ENCODE measurements around the gene RERE.

The RERE gene

GRCh38 chr1:8571200-8571984 is 246.0 kb downstream of the RERE start:
- WGBS (ENCODE audit: extremely low coverage, insufficient coverage, insufficient read length) = 100% methylated on average over 2 of the region's 5 CpGs

GRCh38 chr1:8570465-8570864 is 247.0 kb downstream of the RERE start:
- Histone ChIP-seq H2BK12ac (ENCODE audit: low read length) (no peak overlapping the region), H3K4me1 (ENCODE audit: control insufficient read depth in 1 of 2, insufficient read depth in 2 of 2, low read length in 2 of 2) (peaks cover 9 to 15% of the 10 kb centered on the region in 2 experiments), H4K8ac (ENCODE audit: low read depth, low read length) (no peak overlapping the region), H3K27me3 (ENCODE audit: insufficient read depth, low read length) (no peaks in the 10 kb centered on the region), H3K4ac (ENCODE audit: low read depth, low read length) (no peak overlapping the region), H4K91ac (ENCODE audit: low read depth, low read length) (no peak overlapping the region), H2BK5ac (ENCODE audit: low read depth, low read length, poor library complexity) (no peak overlapping the region), H3K23ac (ENCODE audit: low read length) (no peak overlapping the region), H3K79me1 (ENCODE audit: low read length) (no peaks in the 10 kb centered on the region), H3K14ac (ENCODE audit: low read length) (no peak overlapping the region), H3K9ac (ENCODE audit: low read length) (no peak overlapping the region), H3K4me2 (ENCODE audit: low read length) (no peak overlapping the region), H3K4me3 (ENCODE audit: low read depth, low read length) (no peak overlapping the region), H2AFZ (ENCODE audit: insufficient read depth, low read length, poor library complexity) (no peak overlapping the region), H3K36me3 (ENCODE audit: control insufficient read depth in 1 of 2, insufficient read depth in 2 of 2, low read length in 2 of 2) (no peaks in the 10 kb centered on the region), H3K18ac (ENCODE audit: low read length) (no peak overlapping the region), H3K9me3 (ENCODE audit: insufficient read depth, low read depth, low read length) (no peaks in the 10 kb centered on the region), H4K12ac (ENCODE audit: low read depth, low read length) (no peak overlapping the region), H3K79me2 (ENCODE audit: control insufficient read depth, insufficient read depth, low read length, poor library complexity) (no peaks in the 10 kb centered on the region), H2BK120ac (ENCODE audit: insufficient read depth, low read length, poor library complexity) (no peak overlapping the region), H2AK5ac (ENCODE audit: low read length) (no peak overlapping the region), H3K27ac (ENCODE audit: low read depth, low read length) (no peak overlapping the region)
- no CpG with 5 or more reads among the region's 3 CpGs for WGBS (ENCODE audit: extremely low coverage, insufficient coverage, insufficient read length)
- DNase-seq = no peak

More at GRCh38 chr1:8571200-8571984, 246.0 kb downstream of the RERE start:
- no peak overlapping the region for H3K23ac ChIP-seq (ENCODE audit: low read length)
- peak in 1 of 2 donors; percentile 49 for DNase-seq
- H3K27ac ChIP-seq (ENCODE audit: low read depth, low read length) = no peak overlapping the region
- no peak overlapping the region for H3K9ac ChIP-seq (ENCODE audit: low read length)
- peaks cover 9 to 16% of the 10 kb centered on the region in 2 experiments for H3K4me1 ChIP-seq (ENCODE audit: control insufficient read depth in 1 of 2, insufficient read depth in 2 of 2, low read length in 2 of 2)
- no peak overlapping the region for H3K14ac ChIP-seq (ENCODE audit: low read length)
- no peak overlapping the region for H4K91ac ChIP-seq (ENCODE audit: low read depth, low read length)
- no peaks in the 10 kb centered on the region for H3K79me2 ChIP-seq (ENCODE audit: control insufficient read depth, insufficient read depth, low read length, poor library complexity)
- H2BK120ac ChIP-seq (ENCODE audit: insufficient read depth, low read length, poor library complexity) = no peak overlapping the region
- H3K79me1 ChIP-seq (ENCODE audit: low read length) = no peaks in the 10 kb centered on the region
- no peaks in the 10 kb centered on the region for H3K9me3 ChIP-seq (ENCODE audit: insufficient read depth, low read depth, low read length)
- H3K18ac ChIP-seq (ENCODE audit: low read length) = no peak overlapping the region
- H3K4me3 ChIP-seq (ENCODE audit: low read depth, low read length) = no peak overlapping the region
- no peak overlapping the region for H4K8ac ChIP-seq (ENCODE audit: low read depth, low read length)
- H2BK5ac ChIP-seq (ENCODE audit: low read depth, low read length, poor library complexity) = no peak overlapping the region
- H2BK12ac ChIP-seq (ENCODE audit: low read length) = no peak overlapping the region
- no peaks in the 10 kb centered on the region for H3K36me3 ChIP-seq (ENCODE audit: control insufficient read depth in 1 of 2, insufficient read depth in 2 of 2, low read length in 2 of 2)
- no peak overlapping the region for H4K12ac ChIP-seq (ENCODE audit: low read depth, low read length)
- H3K27me3 ChIP-seq (ENCODE audit: insufficient read depth, low read length) = no peaks in the 10 kb centered on the region
- no peak overlapping the region for H2AFZ ChIP-seq (ENCODE audit: insufficient read depth, low read length, poor library complexity)
- no peak overlapping the region for H2AK5ac ChIP-seq (ENCODE audit: low read length)
- H3K4me2 ChIP-seq (ENCODE audit: low read length) = no peak overlapping the region
- H3K4ac ChIP-seq (ENCODE audit: low read depth, low read length) = no peak overlapping the region

- Histone ChIP-seq H2AK5ac (ENCODE audit: low read length) (no peak overlapping the region), H3K4ac (ENCODE audit: low read depth, low read length) (no peak overlapping the region), H3K79me1 (ENCODE audit: low read length) (no peaks in the 10 kb centered on the region), H3K23ac (ENCODE audit: low read length) (no peak overlapping the region), H4K91ac (ENCODE audit: low read depth, low read length) (no peak overlapping the region), H3K27me3 (ENCODE audit: insufficient read depth, low read length) (no peaks in the 10 kb centered on the region), H2BK120ac (ENCODE audit: insufficient read depth, low read length, poor library complexity) (no peak overlapping the region), H3K14ac (ENCODE audit: low read length) (no peak overlapping the region), H3K4me1 (ENCODE audit: control insufficient read depth in 1 of 2, insufficient read depth in 2 of 2, low read length in 2 of 2) (peaks cover 9 to 13% of the 10 kb centered on the region in 2 experiments), H2AFZ (ENCODE audit: insufficient read depth, low read length, poor library complexity) (no peak overlapping the region), H3K18ac (ENCODE audit: low read length) (no peak overlapping the region), H4K12ac (ENCODE audit: low read depth, low read length) (no peak overlapping the region), H3K9ac (ENCODE audit: low read length) (no peak overlapping the region), H2BK12ac (ENCODE audit: low read length) (no peak overlapping the region), H2BK5ac (ENCODE audit: low read depth, low read length, poor library complexity) (no peak overlapping the region), H3K79me2 (ENCODE audit: control insufficient read depth, insufficient read depth, low read length, poor library complexity) (no peaks in the 10 kb centered on the region), H3K36me3 (ENCODE audit: control insufficient read depth in 1 of 2, insufficient read depth in 2 of 2, low read length in 2 of 2) (no peaks in the 10 kb centered on the region), H3K27ac (ENCODE audit: low read depth, low read length) (no peak overlapping the region), H3K9me3 (ENCODE audit: insufficient read depth, low read depth, low read length) (no peaks in the 10 kb centered on the region), H3K4me3 (ENCODE audit: low read depth, low read length) (no peak overlapping the region), H3K4me2 (ENCODE audit: low read length) (no peak overlapping the region), H4K8ac (ENCODE audit: low read depth, low read length) (no peak overlapping the region)
- WGBS (ENCODE audit: extremely low coverage, insufficient coverage, insufficient read length) = no CpG with 5 or more reads among the region's 4 CpGs
- DNase-seq = no peak
Measured at GRCh38 chr1:8569242-8569641, 248.2 kb downstream of the RERE start.

- no peaks in the 10 kb centered on the region for H3K79me2 ChIP-seq (ENCODE audit: control insufficient read depth, insufficient read depth, low read length, poor library complexity)
- no peak overlapping the region for H3K18ac ChIP-seq (ENCODE audit: low read length)
- no CpG with 5 or more reads among the region's 3 CpGs for WGBS (ENCODE audit: extremely low coverage, insufficient coverage, insufficient read length)
- no peaks in the 10 kb centered on the region for H3K79me1 ChIP-seq (ENCODE audit: low read length)
- peaks cover 9 to 14% of the 10 kb centered on the region in 2 experiments for H3K4me1 ChIP-seq (ENCODE audit: control insufficient read depth in 1 of 2, insufficient read depth in 2 of 2, low read length in 2 of 2)
- no peaks in the 10 kb centered on the region for H3K36me3 ChIP-seq (ENCODE audit: control insufficient read depth in 1 of 2, insufficient read depth in 2 of 2, low read length in 2 of 2)
- no peak overlapping the region for H2BK5ac ChIP-seq (ENCODE audit: low read depth, low read length, poor library complexity)
- no peak overlapping the region for H4K8ac ChIP-seq (ENCODE audit: low read depth, low read length)
- H3K4me2 ChIP-seq (ENCODE audit: low read length) = no peak overlapping the region
- no peak overlapping the region for H2AFZ ChIP-seq (ENCODE audit: insufficient read depth, low read length, poor library complexity)
- H3K4ac ChIP-seq (ENCODE audit: low read depth, low read length) = no peak overlapping the region
- H2AK5ac ChIP-seq (ENCODE audit: low read length) = no peak overlapping the region
- no peak for DNase-seq
- H3K27me3 ChIP-seq (ENCODE audit: insufficient read depth, low read length) = no peaks in the 10 kb centered on the region
- no peak overlapping the region for H3K23ac ChIP-seq (ENCODE audit: low read length)
- H2BK12ac ChIP-seq (ENCODE audit: low read length) = no peak overlapping the region
- no peak overlapping the region for H2BK120ac ChIP-seq (ENCODE audit: insufficient read depth, low read length, poor library complexity)
- no peak overlapping the region for H3K9ac ChIP-seq (ENCODE audit: low read length)
- H3K9me3 ChIP-seq (ENCODE audit: insufficient read depth, low read depth, low read length) = no peaks in the 10 kb centered on the region
- H3K4me3 ChIP-seq (ENCODE audit: low read depth, low read length) = no peak overlapping the region
- H3K14ac ChIP-seq (ENCODE audit: low read length) = no peak overlapping the region
- H4K91ac ChIP-seq (ENCODE audit: low read depth, low read length) = no peak overlapping the region
- H3K27ac ChIP-seq (ENCODE audit: low read depth, low read length) = no peak overlapping the region
- H4K12ac ChIP-seq (ENCODE audit: low read depth, low read length) = no peak overlapping the region
Measured at GRCh38 chr1:8568837-8569236, 248.6 kb downstream of the RERE start.
